OCI-LY3 (cell line): Measurements from ENCODE around the gene C12orf42.

Experiments
- H2AFZ ChIP-seq: fragments of 200-600, 300-600 bp; shearing (Covaris generic); 2 replicates; pipeline ENCODE4 v1.6.0; 2014; ENCODE audit warnings: antibody characterized with exemption, low read depth, low read length
- H3K27ac ChIP-seq: fragments of 200-600, 300-600 bp; sonication (generic); 2 replicates; pipeline ENCODE4 v1.5.1; 2014; ENCODE audit warnings: mild to moderate bottlenecking, low read length, moderate library complexity, mixed read lengths
- H3K27me3 ChIP-seq: fragments of 200-600, 300-600 bp; sonication (generic); 2 replicates; pipeline ENCODE4 v1.6.1; 2014; ENCODE audit warnings: low read depth, low read length, mixed read lengths
- H3K36me3 ChIP-seq: fragments of 200-600, 300-600 bp; sonication (generic); replicated peaks from 2 replicates; pipeline ENCODE3; 2014; ENCODE audit warnings: low read depth, low read length, mixed read lengths
- H3K4me1 ChIP-seq: fragments of 300-600, 200-600 bp; sonication (generic); 2 replicates; pipeline ENCODE4 v1.6.1; 2014; ENCODE audit warnings: low read length, mixed read lengths
- H3K4me2 ChIP-seq: fragments of 200-600, 300-600 bp; sonication (generic); 2 replicates; pipeline ENCODE4 v1.6.1; 2014; ENCODE audit warnings: low read length, mixed read lengths
- H3K4me3 ChIP-seq: fragments of 300-600, 200-600 bp; sonication (generic); 2 replicates; pipeline ENCODE4 v1.5.1; 2014; ENCODE audit warnings: antibody characterized with exemption, mild to moderate bottlenecking, low read length, moderate library complexity
- H3K79me2 ChIP-seq: fragments of 300-600, 200-600 bp; shearing (Covaris generic); 2 replicates; pipeline ENCODE4 v1.6.1; 2014; ENCODE audit warnings: mild to moderate bottlenecking, low read length, mixed read lengths
- H3K9ac ChIP-seq: fragments of 300-600, 200-600 bp; shearing (Covaris generic); 2 replicates; pipeline ENCODE4 v1.6.0; 2014; ENCODE audit warnings: mild to moderate bottlenecking, low read length, moderate library complexity
- H3K9me3 ChIP-seq: fragments of 200-600, 300-600 bp; shearing (Covaris generic); 2 replicates; pipeline ENCODE4 v1.6.1; 2014; ENCODE audit warnings: low read length, mixed read lengths; ENCODE audit not compliant: insufficient read depth
- H4K20me1 ChIP-seq: fragments of 200-600, 300-600 bp; sonication (generic); 2 replicates; pipeline ENCODE4 v1.6.1; 2016; ENCODE audit warnings: low read length, mixed read lengths; ENCODE audit not compliant: insufficient read depth
- CTCF ChIP-seq: fragments of 200-600, 300-600 bp; sonication (generic); IDR thresholded peaks from 2 replicates; pipeline ENCODE4 v1.5.1; 2014; ENCODE audit warnings: antibody characterized with exemption, low read length, low read depth
- EZH2phosphoT487 ChIP-seq: fragments of 200-600 bp; shearing (Covaris generic); IDR thresholded peaks from 2 replicates; pipeline ENCODE4 v1.6.1; 2018; ENCODE audit warnings: antibody characterized with exemption, mixed run types, low read depth

Gene C12orf42

DNA sequence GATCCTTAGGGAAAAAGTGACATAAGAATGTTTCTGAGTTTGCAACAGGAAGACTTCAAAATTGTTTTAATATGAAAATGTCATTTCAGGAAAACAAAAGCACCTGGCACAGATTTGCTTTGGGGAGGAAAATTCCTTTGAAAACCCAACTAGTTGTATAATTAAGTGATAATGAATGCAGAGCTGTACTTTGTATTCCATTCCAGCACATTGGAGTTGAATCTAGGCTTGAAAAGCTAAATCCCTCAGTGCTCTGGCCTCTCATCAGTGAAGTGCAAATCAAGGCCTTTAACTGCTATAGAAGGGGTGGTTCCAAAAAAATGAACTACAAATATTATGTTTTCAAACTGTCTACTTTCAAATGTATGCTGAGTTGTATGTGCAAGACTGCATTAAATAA, 19.6 kb upstream of the C12orf42 start:
- H3K4me2 ChIP-seq = no peak overlapping the region
- H3K9ac ChIP-seq = no peak overlapping the region
- peaks cover 72% of the 10 kb centered on the region for H3K36me3 ChIP-seq
- no peak for TF ChIP-seq EZH2phosphoT487
- TF ChIP-seq CTCF = no peak
- peaks cover 35% of the 10 kb centered on the region for H3K4me1 ChIP-seq
- no peak overlapping the region for H2AFZ ChIP-seq
- H3K4me3 ChIP-seq = no peak overlapping the region
- no peaks in the 10 kb centered on the region for H3K27me3 ChIP-seq
- no peaks in the 10 kb centered on the region for H3K79me2 ChIP-seq
- peaks cover 45% of the 10 kb centered on the region for H3K9me3 ChIP-seq
- no peaks in the 10 kb centered on the region for H4K20me1 ChIP-seq
- H3K27ac ChIP-seq = no peak overlapping the region

DNA sequence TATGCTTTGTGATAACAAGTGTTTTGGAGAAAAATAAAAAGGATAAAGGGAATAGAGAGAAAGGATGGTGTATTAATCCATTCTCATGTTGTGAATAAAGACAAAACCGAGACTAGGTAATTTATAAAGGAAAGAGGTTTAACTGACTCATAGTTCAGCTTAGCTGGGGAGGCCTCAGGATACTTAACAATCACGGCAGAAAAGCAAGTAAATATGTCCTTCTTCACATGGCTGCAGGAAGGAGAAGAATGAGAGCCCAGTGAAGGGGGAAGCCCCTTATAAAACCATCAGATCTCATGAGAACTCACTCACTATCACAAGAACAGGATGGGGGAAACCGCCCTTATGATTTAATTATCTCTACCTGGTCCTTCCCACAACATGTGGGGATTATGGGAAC, 18.1 kb upstream of the C12orf42 start:
- TF ChIP-seq EZH2phosphoT487 (no peak), CTCF (no peak)
- Histone ChIP-seq H3K4me1 (peaks cover 28% of the 10 kb centered on the region), H3K27ac (peak overlapping the region; percentile 36), H3K79me2 (no peaks in the 10 kb centered on the region), H3K4me3 (no peak overlapping the region), H3K9ac (no peak overlapping the region), H2AFZ (no peak overlapping the region), H3K27me3 (no peaks in the 10 kb centered on the region), H3K36me3 (peaks cover 70% of the 10 kb centered on the region), H3K4me2 (no peak overlapping the region), H4K20me1 (no peaks in the 10 kb centered on the region), H3K9me3 (peaks cover 49% of the 10 kb centered on the region)

- Histone ChIP-seq H3K9me3 (peaks cover 14% of the 10 kb centered on the region), H3K27me3 (no peaks in the 10 kb centered on the region), H4K20me1 (no peaks in the 10 kb centered on the region), H3K4me1 (peaks cover 85% of the 10 kb centered on the region), H3K4me3 (peak overlapping the region; percentile 4; the same call in 1 of the 2 replicates), H2AFZ (0 out of 2 replicates have a peak overlapping the region, but pooled peaks have one; percentile 15), H3K4me2 (peak overlapping the region; percentile 48), H3K9ac (peak overlapping the region; percentile 89), H3K36me3 (peaks cover 24% of the 10 kb centered on the region), H3K79me2 (no peaks in the 10 kb centered on the region), H3K27ac (peak overlapping the region; percentile 97)
- no peak for TF ChIP-seq EZH2phosphoT487
- peak; percentile 17; the same call in 1 of the 2 replicates for TF ChIP-seq CTCF
These were observed 9.8 kb upstream of the C12orf42 start for GRCh38 chr12:103505371-103506236.

- Histone ChIP-seq H3K4me1 (peaks cover 95% of the 10 kb centered on the region), H3K9me3 (peaks cover 10% of the 10 kb centered on the region; the same call in 1 of the 2 replicates)
These were observed 8.8 kb upstream of the C12orf42 start for GRCh38 chr12:103504606-103505005.

More at GRCh38 chr12:103504606-103505005, 8.8 kb upstream of the C12orf42 start:
- Histone ChIP-seq H3K27me3 (no peaks in the 10 kb centered on the region), H3K27ac (peak overlapping the region; percentile 97), H2AFZ (no peak overlapping the region; the same call in 1 of the 2 replicates), H3K79me2 (no peaks in the 10 kb centered on the region), H3K4me3 (no peak overlapping the region), H4K20me1 (no peaks in the 10 kb centered on the region), H3K4me2 (peak overlapping the region; percentile 48), H3K36me3 (peaks cover 22% of the 10 kb centered on the region), H3K9ac (peak overlapping the region; percentile 89)
- TF ChIP-seq CTCF (no peak), EZH2phosphoT487 (no peak)
